NOMO-1 treated with DMSO at 0.1 percent for 48 hours (cell line): Measurements from ENCODE around the gene IFNA7.
"Not testable (repeated sequence)": the region's sequence is repeated elsewhere in the genome, so short reads cannot be mapped to it uniquely, and the experiment has no call there.

Experiments
- DNase-seq: peaks from one replicate; lab custom pipeline; 2025; ENCODE audit not compliant: unreplicated experiment; lab: John Stamatoyannopoulos, UW

IFNA7 gene

GRCh38 chr9:21182810-21183736, 18.9 kb downstream of the IFNA7 start:
- not testable (repeated sequence) for DNase-seq

- DNase-seq: no peak
Measured at GRCh38 chr9:21174671-21175070, 27.3 kb downstream of the IFNA7 start.

GRCh38 chr9:21172156-21172555, 29.8 kb downstream of the IFNA7 start:
- DNase-seq: no peak

- no peak for DNase-seq
Measured at GRCh38 chr9:21171351-21171750, 30.7 kb downstream of the IFNA7 start.

GRCh38 chr9:21166560-21166959, 35.4 kb downstream of the IFNA7 start, which contains the start of gene IFNA21:
TSS of gene IFNA21 (minus strand) at chr9:21166660. CDS start at chr9:21166612, 48 bp downstream.
- not testable (repeated sequence) for DNase-seq

- DNase-seq: no peak
Measured at GRCh38 chr9:21165516-21165915, 36.5 kb downstream of the IFNA7 start.

GRCh38 chr9:21160178-21160577, 41.8 kb downstream of the IFNA7 start:
- no peak for DNase-seq

GRCh38 chr9:21155501-21155900, 46.5 kb downstream of the IFNA7 start:
- no peak for DNase-seq

GRCh38 chr9:21154018-21154608, 47.9 kb downstream of the IFNA7 start:
- no peak for DNase-seq

- DNase-seq: no peak
Measured at GRCh38 chr9:21153336-21154017, 48.5 kb downstream of the IFNA7 start.
